ENCODE results near the gene LAMA2.

Gene LAMA2

GRCh38 chr6:129238991-129239390 lies 356.1 kb downstream of the LAMA2 start:
- no peak for DNase-seq (ENCODE audit: low read depth)
- TF ChIP-seq, protein P1, sequence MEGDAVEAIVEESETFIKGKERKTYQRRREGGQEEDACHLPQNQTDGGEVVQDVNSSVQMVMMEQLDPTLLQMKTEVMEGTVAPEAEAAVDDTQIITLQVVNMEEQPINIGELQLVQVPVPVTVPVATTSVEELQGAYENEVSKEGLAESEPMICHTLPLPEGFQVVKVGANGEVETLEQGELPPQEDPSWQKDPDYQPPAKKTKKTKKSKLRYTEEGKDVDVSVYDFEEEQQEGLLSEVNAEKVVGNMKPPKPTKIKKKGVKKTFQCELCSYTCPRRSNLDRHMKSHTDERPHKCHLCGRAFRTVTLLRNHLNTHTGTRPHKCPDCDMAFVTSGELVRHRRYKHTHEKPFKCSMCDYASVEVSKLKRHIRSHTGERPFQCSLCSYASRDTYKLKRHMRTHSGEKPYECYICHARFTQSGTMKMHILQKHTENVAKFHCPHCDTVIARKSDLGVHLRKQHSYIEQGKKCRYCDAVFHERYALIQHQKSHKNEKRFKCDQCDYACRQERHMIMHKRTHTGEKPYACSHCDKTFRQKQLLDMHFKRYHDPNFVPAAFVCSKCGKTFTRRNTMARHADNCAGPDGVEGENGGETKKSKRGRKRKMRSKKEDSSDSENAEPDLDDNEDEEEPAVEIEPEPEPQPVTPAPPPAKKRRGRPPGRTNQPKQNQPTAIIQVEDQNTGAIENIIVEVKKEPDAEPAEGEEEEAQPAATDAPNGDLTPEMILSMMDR (IDR thresholded peaks at IDR 0.05; ENCODE audit: insufficient read depth, low read depth, low read length, missing control alignments): no peak
- no peak overlapping the region for H3K4me3 ChIP-seq (ENCODE audit: low read length)

DNA sequence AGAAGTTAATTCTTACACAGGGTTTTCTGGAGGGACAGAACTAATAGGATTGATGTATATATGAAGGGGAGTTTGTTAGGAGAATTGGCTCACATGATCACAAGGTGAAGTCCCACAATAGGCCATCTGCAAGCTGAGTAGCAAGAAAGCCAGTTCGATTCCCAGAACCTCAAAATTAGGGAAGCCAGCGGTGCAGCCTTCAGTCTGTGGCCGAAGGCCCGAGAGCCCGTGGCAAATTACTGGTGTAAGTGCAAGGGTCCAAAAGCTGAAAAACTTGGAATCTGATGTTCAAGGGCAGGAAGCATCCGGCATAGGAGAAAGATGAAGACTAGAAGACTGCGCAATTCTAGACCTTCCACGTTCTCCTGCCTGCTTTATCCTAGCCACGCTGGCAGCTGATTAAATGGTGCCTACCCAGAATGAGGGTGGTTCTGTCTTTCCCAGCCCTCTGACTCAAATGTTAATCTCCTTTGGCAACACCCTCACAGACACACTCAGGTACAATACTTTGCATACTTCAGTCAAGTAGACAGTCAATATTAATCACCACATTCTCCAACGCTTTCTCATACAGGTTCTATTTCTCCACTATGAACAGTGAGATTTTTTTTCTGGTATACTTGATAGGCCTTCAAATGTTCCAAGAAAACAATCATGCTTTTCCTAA lies 357.0 kb downstream of the LAMA2 start:
- no peak overlapping the region for H3K4me3 ChIP-seq (ENCODE audit: low read length)
- peak; percentile 90 for DNase-seq (ENCODE audit: low read depth)
- TF ChIP-seq, protein P1 (IDR thresholded peaks at IDR 0.05; ENCODE audit: insufficient read depth, low read depth, low read length, missing control alignments): no peak

DNA sequence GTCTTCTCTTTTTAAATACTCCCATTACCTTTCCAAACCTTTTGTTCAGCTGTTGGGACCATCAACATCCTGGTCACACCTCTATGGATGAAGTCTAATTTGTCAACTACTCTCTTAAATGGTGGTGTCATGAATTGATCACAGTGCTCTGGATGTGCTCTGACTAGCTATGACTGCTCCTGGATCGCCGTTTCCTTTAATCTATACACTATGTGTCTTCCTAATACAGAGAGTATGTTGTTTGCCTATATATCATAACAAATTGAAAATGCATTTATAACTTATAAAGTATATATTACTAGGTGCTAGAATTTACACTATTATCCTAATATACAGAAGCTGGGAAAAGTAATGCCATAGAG lies 357.5 kb downstream of the LAMA2 start:
- TF ChIP-seq, protein P1 (IDR thresholded peaks at IDR 0.05; ENCODE audit: insufficient read depth, low read depth, low read length, missing control alignments): no peak

DNA sequence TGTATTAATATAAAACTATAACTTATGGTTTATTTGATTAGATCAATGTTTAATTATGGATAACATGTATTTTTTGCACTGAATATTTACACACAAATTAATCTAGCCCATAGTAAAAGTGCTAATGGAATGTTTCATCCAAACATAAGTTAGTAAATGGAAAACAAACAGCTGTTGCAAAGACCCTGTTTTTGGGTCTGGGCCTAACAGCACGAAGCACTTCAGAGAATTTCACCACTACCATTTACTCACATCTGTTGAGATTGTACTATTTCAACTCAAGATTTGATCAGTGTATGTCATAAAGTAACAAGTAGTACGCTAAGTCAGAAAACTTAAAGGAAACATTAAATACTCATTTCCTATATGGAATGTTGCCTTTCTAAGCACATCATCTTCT lies 359.6 kb downstream of the LAMA2 start:
- TF ChIP-seq, protein P1 (IDR thresholded peaks at IDR 0.05; ENCODE audit: insufficient read depth, low read depth, low read length, missing control alignments): no peak
- DNase-seq (ENCODE audit: low read depth): no peak
- no peak overlapping the region for H3K4me3 ChIP-seq (ENCODE audit: low read length)

More for the DNA sequence above, 357.5 kb downstream of the LAMA2 start:
- no peak overlapping the region for H3K4me3 ChIP-seq (ENCODE audit: low read length)
- DNase-seq (ENCODE audit: low read depth): no peak

DNA sequence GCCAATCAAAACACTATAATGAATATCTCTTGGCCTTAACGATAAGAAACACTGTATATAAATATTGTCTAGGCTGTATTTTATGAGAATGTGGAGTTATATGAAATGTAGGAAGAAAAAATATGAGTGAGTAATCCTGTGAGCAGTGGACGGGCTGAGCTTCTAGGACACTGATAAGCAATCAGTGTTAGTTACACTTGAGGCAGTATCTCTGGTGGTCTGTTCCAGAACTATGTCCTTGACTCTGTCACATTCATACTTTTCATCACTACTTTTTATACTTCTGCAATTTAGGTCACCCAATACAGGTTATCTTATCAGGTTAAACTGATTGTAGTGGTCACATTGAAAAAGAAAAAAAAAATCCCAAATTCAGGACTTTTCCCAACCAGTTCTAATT lies 360.4 kb downstream of the LAMA2 start:
- H3K4me3 ChIP-seq (ENCODE audit: low read length): no peak overlapping the region
- no peak for DNase-seq (ENCODE audit: low read depth)
- TF ChIP-seq, protein P1 (IDR thresholded peaks at IDR 0.05; ENCODE audit: insufficient read depth, low read depth, low read length, missing control alignments): no peak

DNA sequence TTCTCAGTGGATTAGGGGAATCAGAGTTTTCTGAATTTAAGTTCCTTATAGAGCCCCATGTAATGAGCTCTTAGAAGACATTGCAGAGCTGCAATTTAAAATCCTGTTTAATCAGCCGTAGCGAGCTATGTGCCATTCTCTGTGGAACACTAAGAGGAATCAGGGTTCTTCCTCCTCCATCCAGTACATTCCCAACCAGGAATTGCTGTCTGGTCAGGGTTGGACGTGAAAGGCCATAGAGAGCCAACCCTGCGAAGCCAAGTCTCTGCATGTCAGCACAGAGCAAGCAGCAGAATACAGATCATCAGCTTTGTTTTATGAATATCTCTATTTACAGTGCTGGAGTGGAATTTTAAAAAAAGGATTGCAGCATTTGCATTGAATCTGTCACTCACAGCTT lies 366.0 kb downstream of the LAMA2 start:
- TF ChIP-seq, protein P1 (IDR thresholded peaks at IDR 0.05; ENCODE audit: insufficient read depth, low read depth, low read length, missing control alignments): no peak
- H3K4me3 ChIP-seq (ENCODE audit: low read length): no peak overlapping the region
- peak; percentile 14 for DNase-seq (ENCODE audit: low read depth)

All from epithelial cell of esophagus (primary cell).